ENCODE measurements around the gene CTSE.

Gene CTSE

DNA sequence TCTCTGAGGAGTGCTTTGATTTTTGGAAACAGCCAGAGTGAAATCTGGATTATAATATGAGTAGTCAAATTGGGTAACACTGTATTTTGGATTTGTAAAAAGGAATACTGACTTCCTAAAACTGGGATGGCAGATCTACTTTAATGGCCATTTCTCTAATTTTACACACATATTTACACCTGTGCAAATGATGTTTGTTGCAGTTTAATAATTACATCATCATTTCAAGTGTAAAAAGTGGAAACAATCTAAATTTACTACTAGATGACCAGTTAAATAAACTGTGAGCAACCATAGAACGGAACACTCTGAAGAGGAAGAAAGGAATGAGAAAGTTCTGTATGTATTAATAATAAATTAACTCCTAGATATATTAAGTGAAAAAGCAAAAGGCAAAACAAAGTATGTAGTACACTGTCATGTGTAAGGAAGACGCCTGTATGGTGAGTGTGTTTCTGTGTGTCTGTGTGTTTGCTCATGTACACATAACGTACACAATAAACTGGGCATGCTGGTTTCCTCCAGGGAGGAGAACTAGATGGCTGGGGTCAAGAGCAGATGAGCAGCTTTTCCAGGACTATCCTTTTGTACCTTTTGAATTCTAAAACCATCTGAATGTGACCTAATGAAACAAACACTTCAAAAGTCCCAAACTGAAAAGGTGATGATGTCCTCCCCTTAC lies 26.4 kb upstream of the CTSE start:
- DNase-seq (ENCODE audit: low read depth in 2 of 2), result no peak

DNA sequence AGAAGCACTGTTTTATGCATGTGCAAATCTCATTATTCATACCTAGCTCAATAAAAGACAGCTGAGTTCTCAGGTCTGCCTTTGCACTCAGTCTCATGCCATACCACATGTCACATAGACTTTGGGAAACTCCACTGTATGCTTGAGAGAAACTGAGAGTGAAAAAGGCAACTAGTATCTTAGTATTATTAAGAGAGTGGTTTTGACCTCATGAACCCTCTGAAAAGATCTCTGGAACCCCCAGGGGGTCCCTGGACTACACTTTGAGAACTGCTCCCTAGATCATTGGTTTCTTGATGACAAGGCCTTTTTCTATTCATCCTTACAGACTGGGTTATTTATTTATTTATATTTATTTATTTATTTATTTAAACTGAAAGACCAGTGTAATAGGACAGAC lies 25.6 kb upstream of the CTSE start:
- no peak for DNase-seq (ENCODE audit: low read depth in 2 of 2)

DNA sequence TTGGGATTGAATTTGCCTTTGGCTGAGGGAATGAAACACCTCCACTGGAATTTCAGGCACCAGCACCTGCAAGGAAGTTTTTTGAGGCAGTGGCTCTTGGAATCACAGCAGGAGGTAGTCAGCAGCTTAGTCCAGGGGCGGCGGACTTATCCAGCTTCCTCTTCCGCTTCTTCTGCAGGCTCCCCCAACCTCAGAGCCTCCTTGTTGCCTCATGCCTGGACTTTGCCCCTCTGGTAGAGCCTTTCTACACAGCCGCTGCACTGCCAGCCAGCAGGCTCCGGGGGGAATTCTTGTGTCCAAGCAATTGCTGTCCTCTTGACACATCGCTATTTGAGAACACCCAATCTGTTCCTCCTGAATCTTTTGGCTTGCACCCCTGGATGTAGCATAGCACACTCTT lies 24.9 kb upstream of the CTSE start:
- no peak for DNase-seq (ENCODE audit: low read depth in 2 of 2)

DNA sequence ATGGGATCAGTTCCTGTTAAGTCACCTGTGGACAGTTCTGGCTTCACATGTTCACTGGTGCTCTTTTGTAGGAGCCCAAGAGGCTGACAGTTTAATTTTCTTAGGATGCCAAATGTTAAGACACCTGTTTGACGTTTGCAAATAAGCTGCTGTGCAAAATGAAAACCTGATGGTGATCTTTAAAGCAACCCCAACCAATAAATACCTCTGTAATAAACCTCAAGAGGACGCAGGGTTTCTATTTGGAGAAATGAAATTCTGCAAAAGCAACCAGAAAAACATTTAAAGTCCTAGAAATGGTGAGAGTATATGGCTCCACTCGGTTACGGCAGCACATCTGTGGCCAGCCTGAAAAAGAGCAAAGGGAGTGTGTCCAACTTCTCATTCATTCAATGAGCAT lies 23.6 kb upstream of the CTSE start:
- DNase-seq (ENCODE audit: low read depth in 2 of 2), result no peak

DNA sequence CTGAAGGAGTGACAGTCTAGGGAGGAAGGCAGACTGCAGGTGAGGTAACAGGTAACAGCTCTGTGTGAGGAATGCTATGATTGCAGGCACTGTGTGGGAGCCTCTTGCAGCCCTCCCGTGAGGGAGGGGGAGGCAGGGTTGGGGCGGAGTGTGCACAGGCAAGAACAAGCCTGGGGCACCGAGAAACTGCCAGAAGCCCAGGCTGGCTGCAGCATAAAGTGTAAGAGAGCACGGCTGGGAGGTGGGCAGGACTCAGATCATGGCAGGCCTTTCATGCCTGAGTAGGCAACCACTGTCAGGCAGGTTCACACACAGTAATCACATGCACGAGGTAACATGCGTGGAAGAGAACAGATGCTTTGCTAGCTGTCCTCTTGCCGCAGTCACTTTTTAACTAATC lies 17.9 kb upstream of the CTSE start:
- no peak for DNase-seq (ENCODE audit: low read depth in 2 of 2)

DNA sequence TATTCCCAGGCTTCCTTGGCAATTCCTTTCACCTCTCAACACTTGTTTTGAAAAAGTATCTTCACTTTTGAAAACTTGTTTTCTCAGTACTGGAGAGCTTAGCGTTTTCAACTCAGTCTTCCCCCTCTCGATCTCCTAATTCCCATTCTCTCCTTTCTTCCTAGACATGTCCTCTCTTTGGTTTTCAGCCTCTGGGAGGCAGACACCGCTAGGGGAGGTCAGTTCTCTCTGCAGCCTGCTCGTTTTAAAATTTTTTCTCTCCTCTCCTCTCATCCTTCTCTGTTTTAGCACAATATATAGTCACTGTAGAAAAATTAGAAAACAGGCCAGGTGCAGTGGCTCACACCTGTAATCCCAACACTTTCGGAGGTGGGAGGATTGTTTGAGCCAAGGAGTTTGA lies 16.6 kb upstream of the CTSE start:
- no peak for DNase-seq (ENCODE audit: low read depth in 2 of 2)

DNA sequence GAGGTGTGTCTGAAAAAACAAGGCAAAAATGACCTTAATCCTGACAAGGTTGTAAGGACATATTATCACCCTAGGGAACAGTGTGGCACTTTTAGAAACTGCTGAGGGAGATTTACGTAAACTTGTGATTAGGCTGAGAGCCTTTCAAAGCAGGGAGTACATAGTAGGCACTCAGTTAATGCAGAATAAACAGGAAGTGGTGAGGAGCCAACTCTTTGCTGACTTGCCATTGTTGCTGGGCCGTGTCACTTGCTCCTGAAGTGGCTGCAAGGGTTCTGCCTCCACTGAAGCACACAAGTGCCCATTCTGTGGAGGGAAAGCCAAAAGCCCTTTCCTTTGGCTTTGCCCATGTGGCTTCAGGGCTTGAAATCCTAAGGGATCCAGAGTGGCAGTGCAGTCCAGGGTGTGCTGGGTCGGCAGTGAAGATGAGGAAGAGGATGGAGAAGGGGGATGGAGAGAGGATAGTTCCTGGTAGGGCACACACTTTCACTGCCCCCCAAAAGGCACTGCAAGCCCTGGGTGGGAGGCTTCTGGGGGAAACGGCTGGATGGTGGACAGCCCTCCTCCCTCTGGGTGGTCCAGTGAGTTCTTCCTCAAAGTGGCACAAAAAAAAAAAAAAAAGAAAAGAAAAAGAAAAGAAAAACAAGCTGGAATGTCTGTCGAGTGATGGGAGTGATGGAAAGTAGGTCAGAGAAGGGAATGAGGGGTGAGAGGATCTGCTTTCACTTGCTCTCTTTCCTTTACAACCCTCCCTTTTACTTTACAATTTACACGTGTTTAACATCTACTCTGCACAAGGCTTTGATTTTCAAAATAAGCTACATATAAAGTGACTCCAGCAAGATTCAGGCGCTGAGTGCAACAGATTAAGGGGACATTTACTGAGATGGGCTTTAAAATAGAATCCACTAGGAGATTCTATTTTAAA lies 15.6 kb upstream of the CTSE start:
- DNase-seq (ENCODE audit: low read depth in 2 of 2), result no peak

DNA sequence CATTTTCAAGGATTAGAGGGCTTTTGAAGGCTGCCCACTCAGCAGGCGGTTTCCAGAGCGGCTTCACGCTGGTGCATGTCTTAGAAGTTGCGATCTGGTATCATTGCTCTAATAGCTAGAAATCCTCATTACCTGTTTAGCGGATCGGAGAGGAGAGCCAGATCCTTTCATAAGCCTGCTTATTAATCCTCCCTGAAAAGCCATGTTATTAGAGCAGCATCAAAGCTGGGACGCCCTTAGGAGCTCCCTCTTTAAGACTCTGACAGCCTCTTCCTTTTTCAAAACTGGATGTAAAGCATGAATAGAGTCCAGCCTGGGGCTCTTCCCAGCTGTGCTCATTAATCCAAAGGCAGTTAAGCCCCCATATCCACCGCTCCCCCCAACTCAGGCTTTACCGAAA lies 13.9 kb upstream of the CTSE start:
- no peak for DNase-seq (ENCODE audit: low read depth in 2 of 2)

DNA sequence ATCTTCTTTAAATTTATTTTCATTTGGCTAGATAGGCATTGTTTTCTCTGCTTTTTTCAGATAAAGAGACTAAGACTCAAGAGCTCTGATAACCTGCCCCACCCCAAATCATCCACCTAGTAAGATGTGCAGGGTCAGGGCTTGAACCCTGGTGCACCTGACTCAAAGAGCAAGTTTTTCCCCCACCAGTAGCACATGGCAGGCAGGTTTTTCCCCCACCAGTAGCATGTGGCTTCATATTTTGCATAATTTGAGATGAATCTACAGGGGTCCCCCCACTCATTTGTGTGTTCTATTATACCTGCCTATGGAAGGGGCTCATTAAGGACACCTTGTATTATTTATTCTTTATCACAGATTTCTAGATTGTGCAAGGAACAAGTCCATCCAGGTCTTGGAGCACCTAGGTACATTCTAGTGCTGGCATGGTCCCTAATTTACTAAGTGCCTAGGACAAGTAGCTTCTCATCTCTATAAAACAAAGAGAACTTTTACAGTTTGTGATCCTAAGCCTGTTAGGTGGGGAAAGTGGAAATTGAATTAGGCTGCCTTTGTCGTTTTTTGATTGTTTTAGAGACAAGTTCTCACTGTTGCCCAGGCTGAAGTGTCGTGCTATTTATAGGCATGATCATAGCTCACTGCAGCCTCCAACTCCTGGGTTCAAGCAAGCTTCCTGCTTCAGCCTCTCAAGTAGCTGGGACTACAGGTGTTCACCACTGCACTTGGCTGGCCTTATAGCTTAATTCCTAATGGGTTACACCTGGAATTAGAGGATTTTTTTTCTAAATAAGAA lies 13.2 kb upstream of the CTSE start:
- no peak for DNase-seq (ENCODE audit: low read depth in 2 of 2)

DNA sequence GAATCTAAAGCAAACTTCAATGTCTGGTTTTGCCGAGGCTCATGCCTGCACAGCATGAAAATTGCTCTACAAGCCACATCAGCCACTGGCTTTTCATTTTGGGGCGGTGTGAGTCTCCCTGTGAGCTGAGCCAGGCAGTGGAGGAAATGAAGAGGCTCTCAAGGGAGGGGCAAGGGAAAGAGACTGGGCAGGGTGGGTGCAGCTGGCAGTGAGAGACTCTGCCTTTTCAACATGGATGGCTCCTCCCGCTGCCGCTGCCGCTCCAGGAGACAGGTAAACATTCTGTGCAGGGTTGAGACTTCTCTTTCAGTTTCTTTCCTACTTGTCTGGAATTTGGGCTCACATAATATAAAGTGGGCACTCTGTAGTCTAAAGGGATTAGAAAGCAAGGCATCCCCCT lies 11.3 kb upstream of the CTSE start:
- DNase-seq (ENCODE audit: low read depth in 2 of 2), result no peak

DNA sequence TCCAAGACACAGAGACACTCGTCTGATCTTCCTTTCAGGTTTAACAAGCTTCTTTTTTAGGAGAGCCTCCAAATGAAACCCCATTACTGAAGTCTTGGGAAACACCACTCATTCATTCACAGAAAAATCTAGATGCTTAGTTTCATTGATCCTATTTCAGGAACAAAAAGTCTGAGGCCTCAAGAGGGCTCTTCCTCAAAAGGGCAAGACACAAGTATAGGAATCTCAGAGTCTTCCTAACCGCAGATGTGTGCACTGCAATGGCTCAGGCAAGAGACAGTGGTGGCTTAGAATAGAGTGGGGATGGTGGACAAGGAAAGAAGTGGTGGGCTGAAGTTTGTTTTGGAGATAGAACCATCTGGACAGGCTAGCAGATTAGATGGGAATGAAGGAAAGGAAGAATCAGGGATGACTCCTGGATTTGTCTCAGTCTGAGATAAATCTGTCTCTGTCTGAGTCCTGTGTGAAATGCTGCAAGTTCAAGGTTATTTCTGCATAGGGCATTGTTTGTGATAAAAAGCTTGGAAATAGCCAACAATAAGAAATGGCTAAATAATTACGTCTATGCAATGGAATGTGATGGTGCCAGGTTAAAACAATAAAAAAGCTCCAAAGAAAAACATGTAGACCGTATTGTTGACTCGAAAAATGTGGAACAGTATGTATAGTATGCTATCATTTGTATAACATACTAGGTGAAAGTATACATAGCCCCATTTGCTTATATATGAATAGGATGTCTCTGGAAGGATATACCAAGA lies 8.9 kb upstream of the CTSE start:
- no peak for DNase-seq (ENCODE audit: low read depth in 2 of 2)

DNA sequence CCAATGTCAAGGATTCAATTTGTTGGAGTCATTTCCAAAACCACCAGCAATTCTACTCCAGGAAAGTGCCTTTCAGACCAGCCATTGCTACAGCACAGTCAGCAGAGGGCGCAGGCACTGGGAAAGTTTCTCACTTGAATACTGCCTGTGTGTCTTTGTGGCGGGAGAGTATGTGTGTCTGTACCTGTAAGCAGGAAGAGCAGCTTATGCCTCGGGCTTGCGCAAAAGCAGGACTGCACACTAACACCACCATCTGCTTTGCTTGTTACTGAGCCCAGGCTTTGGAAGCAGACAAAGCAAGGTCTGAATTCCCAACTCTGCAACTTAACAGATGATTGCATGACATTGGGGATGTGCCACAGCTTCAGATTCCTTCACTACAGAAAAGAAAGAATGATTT lies 7.0 kb upstream of the CTSE start:
- DNase-seq (ENCODE audit: low read depth in 2 of 2), result peak; percentile 15 to 18

DNA sequence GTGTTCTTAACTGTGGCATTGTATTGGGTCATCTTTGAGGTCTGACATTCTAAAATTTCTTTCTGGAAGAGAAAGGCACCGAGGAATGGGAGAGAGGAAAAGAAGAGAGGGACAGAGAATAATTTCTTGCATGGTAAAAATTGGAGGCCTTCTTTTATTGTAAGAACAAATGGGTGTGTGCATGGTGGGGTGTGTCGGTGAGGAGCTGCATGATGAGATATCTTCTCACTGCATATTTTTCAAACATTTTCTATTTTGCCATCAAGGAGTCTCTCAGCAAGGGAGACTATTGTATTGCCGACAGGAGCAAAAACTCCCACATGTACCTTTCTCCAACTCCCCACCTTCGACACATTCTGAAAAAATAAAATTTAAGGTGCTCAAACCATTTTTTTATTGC lies 6.5 kb upstream of the CTSE start:
- no peak for DNase-seq (ENCODE audit: low read depth in 2 of 2)

DNA sequence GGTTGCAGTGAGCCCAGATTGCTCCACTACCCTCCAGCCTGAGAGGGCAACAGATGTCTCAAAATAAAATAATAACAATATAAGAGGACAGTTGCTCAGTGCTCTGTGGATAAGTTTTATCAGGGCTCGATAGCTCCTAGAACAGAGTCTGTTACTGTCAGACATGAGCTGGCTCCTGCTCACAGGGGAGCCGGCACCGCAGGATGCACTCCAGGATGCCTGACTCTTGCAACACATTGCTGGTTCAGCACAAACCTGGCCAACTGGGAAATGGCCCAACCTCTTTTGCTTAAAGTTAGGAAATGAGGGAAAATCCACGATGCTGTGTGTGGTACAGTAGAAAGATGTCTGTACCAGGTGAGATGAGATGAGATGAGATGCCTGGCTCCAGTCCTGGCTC lies 5.8 kb upstream of the CTSE start:
- DNase-seq (ENCODE audit: low read depth in 2 of 2), result peak in 1 of 2 experiments; percentile 4

DNA sequence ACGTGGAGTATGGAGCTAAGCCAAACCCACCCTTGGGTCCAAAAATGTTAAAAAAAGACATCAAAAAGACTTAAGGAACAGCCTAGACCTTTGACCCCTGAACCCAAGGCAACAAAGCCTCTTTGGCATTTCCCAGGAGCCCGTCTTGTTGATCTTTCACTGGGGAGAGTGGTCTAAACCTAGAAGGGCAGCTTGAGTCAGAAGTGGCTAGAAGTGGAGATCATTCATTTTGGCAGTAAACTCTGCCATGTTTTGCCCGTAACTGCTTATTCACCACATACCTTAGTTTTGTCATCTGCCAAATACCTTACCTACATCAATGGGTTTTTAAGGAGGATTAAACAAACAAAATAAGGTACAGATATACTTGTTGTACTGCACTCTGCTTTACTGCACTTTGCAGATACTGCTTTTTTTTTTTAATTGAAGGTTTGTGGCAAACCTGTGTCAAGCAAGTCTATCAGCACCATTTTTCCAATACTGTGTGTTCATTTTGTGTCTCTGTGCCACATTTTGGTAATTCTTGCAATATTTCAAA lies 1.7 kb upstream of the CTSE start:
- DNase-seq (ENCODE audit: low read depth in 2 of 2), result no peak

DNA sequence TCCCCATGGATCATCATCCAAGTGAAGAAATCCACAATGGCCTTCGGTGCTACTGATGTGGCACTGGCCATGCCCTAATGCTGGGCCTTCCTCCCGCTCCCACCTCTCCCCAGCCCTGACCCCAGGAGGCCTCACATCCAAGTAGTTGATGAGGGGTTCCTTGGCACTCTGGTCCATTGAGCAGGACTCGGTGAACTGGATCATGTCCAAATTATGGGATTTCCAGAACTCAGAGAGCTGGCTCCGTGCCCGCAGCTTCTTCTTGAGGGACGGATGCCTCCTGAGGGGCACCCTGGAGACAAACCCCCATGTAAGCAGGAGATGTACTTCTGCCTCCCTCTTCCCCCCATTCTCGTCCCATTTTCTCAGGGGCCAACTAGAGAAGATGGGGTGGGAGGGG lies 929 bp downstream of the CTSE start:
- no peak for DNase-seq (ENCODE audit: low read depth in 2 of 2)

DNA sequence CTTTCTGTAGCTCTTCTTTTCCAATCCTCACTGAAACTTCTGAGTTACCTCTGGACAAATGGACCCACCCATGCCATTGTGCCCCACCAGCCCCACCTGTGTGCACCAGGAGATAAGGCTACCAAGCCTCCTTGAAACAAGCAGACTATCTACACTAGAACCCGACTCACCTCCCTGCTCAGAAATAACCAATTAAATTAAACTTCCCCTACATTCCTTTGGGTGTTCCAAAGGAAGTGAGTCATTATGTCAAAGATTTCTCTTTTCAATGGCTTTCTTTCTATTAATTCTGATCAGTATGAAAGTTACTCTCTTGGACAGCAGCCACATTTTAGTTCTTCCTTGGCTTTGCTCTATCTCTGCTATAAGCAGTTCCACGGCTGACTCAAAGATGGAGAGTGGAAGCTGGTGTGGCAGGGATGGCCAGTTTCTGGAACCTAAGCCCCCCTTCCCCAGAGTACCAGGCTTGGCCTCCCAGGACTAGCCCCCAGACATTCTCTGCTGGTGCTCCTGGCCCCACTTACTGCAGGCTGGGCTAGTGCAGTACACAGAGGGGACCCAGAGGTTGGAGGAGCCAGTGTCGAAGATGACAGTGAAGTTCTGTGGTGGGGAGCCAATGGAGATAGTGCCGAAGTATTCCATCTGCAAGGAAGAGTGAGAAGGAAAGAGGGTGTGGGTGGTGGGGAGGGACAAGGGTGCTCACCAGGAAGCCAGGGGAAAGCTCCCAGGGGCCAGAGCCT lies 1.9 kb downstream of the CTSE start:
- DNase-seq (ENCODE audit: low read depth in 2 of 2), result peak; percentile 24 to 31

DNA sequence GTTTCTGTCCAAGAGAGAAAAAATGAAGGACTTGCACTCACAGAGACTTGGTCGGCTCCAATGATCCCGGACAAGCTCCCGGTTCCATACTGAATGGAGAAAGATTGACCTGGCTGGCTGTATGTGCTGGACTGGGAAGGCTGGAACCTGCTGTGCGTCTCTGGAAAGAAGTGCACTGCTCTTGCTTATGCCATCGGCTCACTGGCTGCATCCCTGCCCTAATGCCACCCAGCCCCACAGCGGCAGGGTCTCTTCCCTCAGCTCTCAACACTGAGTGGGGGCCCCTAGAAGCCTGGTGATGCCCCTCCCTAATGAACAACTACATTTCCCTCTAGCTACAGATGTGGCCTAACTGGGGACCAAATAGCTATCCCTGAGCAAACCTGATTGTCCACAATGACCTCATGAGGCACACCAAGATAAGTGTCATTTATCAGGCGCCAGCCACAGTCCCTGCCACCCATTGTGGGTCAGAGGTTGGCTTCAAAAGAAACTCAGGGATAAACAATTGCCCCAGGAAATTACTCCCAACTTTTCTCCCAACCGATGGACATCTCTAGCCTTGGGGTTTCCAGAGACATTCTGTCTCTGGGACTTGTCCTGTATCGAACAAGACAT lies 2.6 kb downstream of the CTSE start:
- DNase-seq (ENCODE audit: low read depth in 2 of 2), result no peak

DNA sequence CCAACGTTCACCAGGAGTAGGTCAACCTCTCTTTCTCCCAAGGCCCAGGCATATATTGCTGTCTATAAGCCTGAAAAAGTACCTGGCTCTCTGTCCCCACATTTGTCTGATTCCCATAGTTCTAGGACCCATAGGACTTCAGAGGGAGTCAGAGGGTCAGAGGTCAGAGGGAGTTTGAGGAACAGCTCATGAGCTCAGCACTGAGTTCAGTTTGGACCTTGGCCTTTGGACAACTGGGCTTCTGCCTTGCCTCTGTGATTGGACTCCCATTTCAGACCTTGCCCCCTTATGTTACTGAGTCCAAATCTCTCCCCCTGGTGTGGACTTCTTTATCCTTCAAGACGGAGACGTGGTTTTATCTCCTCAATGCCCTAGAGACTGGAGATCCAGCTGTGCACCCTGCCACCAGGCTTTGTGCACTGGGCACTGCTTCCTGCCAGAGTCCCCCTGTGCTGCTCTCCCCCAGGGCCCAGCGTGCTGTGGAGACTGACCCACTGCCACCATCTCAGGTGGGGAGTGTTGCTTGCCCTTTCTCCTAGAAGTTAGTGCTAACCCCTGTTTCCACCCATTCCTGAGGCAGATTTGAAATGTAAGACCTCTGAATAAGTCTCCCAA lies 3.2 kb downstream of the CTSE start:
- no peak for DNase-seq (ENCODE audit: low read depth in 2 of 2)

DNA sequence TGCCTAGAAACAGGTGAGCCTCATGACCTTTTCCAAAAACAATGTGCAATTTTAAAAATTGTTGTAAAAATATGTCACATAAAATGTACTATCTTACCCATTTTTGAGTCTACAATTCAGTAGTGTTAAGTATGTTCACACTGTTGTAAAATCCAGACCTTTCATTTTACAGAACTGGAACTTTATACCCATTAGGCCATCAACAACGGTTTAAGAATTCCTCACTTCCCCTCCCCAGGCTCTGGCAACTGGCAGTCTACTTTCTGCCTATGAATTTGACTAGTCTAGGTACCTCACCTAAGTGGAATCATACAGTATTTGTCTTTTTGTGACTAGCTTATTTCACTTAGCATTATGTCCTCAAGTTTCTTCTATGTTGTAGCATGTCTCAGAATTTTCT lies 8.6 kb downstream of the CTSE start:
- no peak for DNase-seq (ENCODE audit: low read depth in 2 of 2)
